GM03348 (cell line): Measurements from ENCODE around the gene CASP7.
"Not testable (repeated sequence)": the region's sequence is repeated elsewhere in the genome, so short reads cannot be mapped to it uniquely, and the experiment has no call there.

Experiments
- DNase-seq: peaks from one replicate; pipeline ENCODE4 v3.0.0; 2012; ENCODE audit warnings: low spot score

Gene CASP7

DNA sequence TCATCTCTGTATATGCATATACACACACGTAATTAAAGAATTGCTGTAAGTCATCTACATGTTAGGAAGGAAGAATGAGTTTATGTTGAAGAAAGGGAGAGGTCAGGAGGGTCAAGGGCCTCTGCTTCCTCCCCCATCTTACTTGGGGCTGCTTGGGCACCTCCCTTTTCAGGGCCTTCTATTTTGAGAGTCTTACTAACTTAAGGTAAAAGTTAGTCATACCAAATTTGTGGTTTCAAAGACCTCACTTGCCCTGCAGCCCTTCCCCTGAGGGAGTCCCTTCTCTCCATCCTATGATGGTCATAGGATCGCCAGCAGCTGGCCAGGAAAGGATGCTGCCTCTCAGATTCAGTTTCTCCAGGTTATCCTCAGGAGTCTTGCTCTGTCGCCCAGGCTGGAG, 74.4 kb downstream of the CASP7 start:
- DNase-seq = no peak

DNA sequence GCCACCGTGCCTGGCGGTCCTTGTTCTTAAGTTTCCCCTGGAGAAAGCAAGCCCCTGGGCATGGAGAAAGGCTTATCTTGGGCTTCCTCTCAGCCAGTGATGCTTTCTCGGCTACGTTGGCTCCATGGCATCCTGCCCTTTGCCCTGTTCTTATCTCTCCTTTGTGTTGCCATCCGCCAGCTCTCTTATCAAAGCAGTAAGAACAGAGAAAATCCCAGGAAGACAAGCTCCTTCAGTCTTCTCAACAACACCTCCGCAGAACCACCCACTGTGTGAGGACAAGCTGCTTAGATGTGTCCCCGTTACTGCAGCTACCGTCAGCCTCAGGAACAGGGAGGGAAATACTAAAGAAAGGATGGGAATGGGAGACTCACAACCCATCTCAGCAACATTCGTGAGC, 75.1 kb downstream of the CASP7 start:
- DNase-seq = no peak

DNA sequence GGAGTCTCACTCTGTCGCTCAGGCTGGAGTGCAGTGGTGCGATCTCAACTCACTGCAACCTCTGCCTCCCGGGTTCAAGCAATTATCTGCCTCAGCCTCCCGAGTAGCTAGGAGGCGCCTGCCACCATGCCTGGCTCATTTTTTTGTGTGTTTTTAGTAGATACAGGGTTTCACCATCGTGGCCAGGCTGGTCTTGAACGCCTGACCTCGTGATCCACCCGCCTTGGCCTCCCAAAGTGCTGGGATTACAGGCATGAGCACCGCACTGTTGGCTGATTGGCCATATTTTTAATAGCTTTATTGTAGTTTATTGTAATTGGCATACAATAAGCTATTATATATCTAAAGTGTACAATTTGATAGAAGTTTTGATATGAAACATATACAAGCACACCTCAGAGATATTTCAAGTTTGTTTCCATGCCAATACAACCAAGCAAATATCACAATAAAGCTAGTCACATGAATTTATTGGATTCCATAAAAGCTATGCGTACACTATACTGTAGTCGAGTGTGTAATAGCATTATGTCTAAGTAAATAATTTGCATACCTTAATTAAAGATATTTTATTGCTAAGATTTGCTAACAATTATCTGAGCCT, 77.3 kb downstream of the CASP7 start:
- DNase-seq = no peak

DNA sequence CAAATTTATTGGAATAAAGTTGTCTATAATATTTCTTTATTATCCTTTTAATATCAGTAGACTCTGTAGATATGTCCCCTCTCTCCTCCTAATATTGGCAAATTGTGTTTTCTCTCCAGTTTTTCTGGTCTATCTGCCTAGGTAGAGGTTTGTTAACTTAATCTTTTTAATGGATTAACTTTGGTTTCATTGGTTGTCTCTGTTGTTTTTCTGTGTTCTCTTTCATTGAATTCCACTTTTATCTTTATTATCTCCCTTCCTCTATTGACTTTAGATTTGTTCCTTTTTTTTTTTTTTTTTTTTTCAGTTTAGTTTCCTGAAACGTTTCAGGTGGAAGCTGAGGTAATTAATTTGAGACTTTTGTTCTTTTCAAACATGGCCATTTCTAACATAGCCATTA, 82.4 kb downstream of the CASP7 start:
- no peak for DNase-seq

DNA sequence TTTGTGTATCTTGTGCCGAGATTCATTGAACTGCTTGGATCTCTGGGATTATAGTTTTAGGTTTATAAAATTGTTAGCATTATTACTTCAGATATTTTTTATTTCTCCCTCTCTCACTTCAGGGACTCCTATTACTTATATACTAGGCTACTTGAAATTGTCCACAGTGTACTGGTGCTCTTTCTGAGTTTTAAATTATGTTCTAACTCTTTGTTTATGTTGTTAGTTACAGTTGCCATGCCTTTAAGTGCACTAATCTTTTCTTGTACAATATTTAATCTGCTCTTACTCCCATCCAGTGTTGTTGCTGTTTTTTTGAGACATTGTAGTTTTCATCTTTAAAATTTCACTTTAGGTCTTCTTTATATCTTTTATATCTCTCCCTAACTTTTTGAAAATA, 84.9 kb downstream of the CASP7 start:
- DNase-seq = no peak

DNA sequence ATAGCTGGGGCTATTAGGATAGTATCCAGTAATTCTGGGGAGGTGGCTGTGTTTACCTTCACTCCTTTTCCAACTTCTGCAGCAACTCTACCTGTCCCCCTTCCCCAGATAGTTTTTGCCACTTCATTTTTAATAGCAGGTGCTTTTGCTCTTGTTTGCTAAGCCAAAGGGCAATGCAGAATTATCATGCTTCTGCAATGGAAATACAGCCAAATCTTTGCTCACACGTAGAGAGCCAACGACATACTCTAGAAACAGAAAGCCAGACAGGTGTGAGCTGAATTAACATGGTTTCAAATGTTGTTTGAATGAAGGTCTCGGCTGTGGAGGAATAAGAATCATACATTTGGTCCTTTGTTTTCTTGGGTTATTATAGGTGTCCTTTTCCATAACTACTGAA, 86.2 kb downstream of the CASP7 start:
- DNase-seq = no peak

DNA sequence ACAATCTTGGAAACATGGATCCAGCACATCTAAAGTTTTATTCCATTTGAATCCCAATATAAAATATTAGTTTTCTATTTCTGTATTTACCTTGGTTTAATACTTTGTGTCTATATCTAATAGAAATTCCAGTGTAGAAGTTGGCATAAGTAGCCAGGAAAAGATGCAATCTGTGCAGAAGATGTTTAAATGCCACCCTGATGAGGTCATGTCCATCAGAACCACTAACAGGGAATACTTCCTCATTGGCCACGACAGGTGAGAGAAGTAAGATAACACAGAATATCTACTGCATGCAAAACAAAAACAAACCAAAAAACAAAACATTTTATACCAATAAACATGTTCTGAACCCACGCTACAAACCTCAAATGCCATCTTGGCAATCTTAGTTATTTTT, 87.5 kb downstream of the CASP7 start:
- no peak for DNase-seq

DNA sequence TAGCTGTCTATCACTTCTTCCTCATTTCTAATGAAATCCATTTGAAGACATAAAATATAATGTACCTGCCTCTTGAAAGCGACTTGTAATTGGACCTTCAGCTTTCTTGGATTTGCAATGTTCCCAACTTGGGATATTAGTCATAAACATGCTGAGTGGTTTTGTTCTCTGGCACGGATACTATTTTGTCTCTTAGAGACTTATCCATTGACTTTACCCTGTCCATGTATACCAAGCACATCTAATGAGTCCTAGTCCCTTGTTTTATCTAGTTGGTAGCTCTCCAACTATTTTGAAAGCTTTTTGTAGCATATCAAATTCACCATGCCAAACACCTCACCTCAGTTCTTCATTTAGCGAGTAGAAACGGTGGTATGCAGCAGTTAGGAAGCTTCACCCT, 90.6 kb downstream of the CASP7 start:
- no peak for DNase-seq

DNA sequence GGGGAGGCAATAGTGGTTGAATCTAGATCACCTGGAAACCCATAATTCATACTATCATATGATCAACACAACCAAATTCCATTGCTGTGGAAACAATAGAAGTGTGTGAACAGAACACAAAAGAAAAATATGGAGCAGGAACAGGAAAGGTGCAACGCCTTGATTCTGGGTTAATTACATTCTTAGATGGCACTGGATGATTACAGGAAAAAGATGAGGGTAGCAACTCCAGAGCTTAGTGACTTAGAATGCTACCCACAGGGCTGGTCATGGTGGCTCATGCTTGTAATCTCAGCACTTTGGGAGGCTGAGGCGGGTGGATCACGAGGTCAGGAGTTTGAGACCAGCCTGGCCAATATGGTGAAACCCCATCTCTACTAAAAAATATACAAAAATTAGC, 91.4 kb downstream of the CASP7 start:
- not testable (repeated sequence) for DNase-seq

DNA sequence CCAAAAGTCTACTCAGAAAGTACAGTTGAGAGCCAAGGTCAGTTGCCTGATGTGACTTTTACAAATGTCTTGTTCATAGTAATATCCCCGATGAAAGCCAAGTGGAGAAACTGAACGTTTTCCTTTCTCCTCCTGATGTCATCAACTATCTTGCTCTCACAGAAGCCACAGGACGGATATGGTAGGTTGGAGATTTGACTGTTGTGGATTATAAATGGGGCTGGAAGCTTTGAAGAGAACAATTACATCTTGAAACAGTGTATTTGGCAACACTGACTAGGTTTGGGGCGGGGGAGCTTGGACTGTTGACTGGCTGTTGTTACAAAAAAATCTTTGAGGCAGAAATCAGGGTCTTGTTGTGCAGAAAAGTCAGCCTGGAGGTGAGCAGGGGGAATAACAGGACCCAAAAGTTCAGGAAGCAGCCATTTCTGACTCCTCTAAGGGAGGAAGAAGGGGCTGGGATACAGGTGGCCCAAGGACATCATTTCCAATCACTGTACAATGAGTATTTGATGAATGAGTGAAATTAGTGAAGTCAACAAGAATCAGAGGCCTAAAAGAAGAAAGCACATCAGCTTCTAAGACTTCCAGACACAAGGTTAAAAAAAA, 96.1 kb downstream of the CASP7 start:
- no peak for DNase-seq

DNA sequence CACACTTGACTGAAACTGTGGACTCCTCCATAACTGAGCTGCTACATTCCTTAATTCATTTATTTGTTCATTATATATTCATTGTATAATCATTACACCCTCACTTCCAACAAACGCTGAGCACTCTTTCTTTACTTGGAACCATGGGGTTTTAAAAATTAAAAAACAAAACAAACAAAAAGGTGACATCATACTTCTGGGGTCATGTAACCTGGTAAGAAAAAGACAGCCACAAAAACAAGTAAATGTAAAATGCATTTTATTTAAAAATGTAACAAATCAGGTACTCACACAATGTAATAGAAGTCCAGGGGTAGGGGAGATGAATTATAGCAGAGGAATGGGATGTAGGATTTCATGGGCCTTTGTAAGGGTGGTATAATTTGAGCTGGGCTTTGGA, 96.8 kb downstream of the CASP7 start:
- DNase-seq = no peak
